OCI-LY1 (cell line): Measurements from ENCODE around the gene TSPAN32.

Experiments used
- H2AFZ ChIP-seq: fragments of 200-600 bp; sonication (generic), shearing (Covaris generic); 2 replicates; pipeline ENCODE4 v1.6.0; 2014; ENCODE audit warnings: antibody characterized with exemption, mild to moderate bottlenecking, low read length
- H3F3A ChIP-seq: fragments of 200-600 bp; sonication (generic), shearing (Covaris generic); 2 replicates; pipeline ENCODE4 v1.6.0; 2014; ENCODE audit warnings: mild to moderate bottlenecking, antibody characterized with exemption, low read length, moderate library complexity; ENCODE audit not compliant: insufficient read depth
- H3K27ac ChIP-seq: fragments of 200-600 bp; sonication (generic); 2 replicates; pipeline ENCODE4 v1.5.1; 2014; ENCODE audit warnings: low read length, mixed run types, mild to moderate bottlenecking, low read depth; ENCODE audit not compliant: poor library complexity, severe bottlenecking
- H3K27me3 ChIP-seq: fragments of 200-600 bp; sonication (generic); 2 replicates; pipeline ENCODE4 v1.6.0; 2014; ENCODE audit warnings: antibody characterized with exemption, mild to moderate bottlenecking, low read length, moderate library complexity; ENCODE audit not compliant: insufficient read depth
- H3K36me3 ChIP-seq: fragments of 200-600 bp; sonication (generic); 2 replicates; pipeline ENCODE4 v1.6.1; 2014; ENCODE audit warnings: mild to moderate bottlenecking, antibody characterized with exemption, low read length, moderate library complexity, mixed read lengths; ENCODE audit not compliant: insufficient read depth
- H3K4me1 ChIP-seq: fragments of 200-600 bp; sonication (generic); 2 replicates; pipeline ENCODE4 v1.5.1; 2014; ENCODE audit warnings: mild to moderate bottlenecking, low read length, moderate library complexity; ENCODE audit not compliant: insufficient read depth, severe bottlenecking
- H3K4me2 ChIP-seq: fragments of 200-600 bp; sonication (generic), shearing (Covaris generic); 2 replicates; pipeline ENCODE4 v1.6.1; 2014; ENCODE audit warnings: low read length
- H3K4me3 ChIP-seq: fragments of 200-600 bp; sonication (generic); 2 replicates; pipeline ENCODE4 v1.5.1; 2014; ENCODE audit warnings: low read length, low read depth, mild to moderate bottlenecking, mixed read lengths; ENCODE audit not compliant: poor library complexity, severe bottlenecking
- H3K79me2 ChIP-seq: fragments of 200-600 bp; shearing (Covaris generic); 2 replicates; pipeline ENCODE4 v1.6.1; 2016; ENCODE audit warnings: mixed run types, low read length, mixed read lengths; ENCODE audit not compliant: insufficient read depth
- H3K9ac ChIP-seq: fragments of 200-600 bp; sonication (generic), shearing (Covaris generic); 2 replicates; pipeline ENCODE4 v1.6.1; 2014; ENCODE audit warnings: mild to moderate bottlenecking, low read length, mixed read lengths
- H3K9me2 ChIP-seq: fragments of 200-600 bp; sonication (generic), shearing (Covaris generic); 2 replicates; pipeline ENCODE4 v1.6.1; 2014; ENCODE audit warnings: low read depth, mild to moderate bottlenecking, low read length, mixed read lengths
- H3K9me3 ChIP-seq: fragments of 200-600 bp; shearing (Covaris generic); 2 replicates; pipeline ENCODE4 v1.6.1; 2014; ENCODE audit warnings: low read length, mixed read lengths
- H4K20me1 ChIP-seq: fragments of 200-600 bp; sonication (generic), shearing (Covaris generic); 2 replicates; pipeline ENCODE4 v1.6.0; 2016; ENCODE audit warnings: mild to moderate bottlenecking, low read length; ENCODE audit not compliant: insufficient read depth
- EZH2 ChIP-seq: fragments of 200-600 bp; sonication (generic), shearing (Covaris generic); IDR thresholded peaks from 2 replicates; pipeline ENCODE4 v1.8.0; 2017; ENCODE audit warnings: borderline replicate concordance, mixed run types, mild to moderate bottlenecking, antibody characterized with exemption, low read length, moderate library complexity, mixed read lengths
- TF ChIP-seq, protein P1 (sequence below): fragments of 200-600 bp; sonication (generic), shearing (Covaris generic); IDR thresholded peaks from 2 replicates; pipeline ENCODE4 v1.5.1; 2017; ENCODE audit warnings: mild to moderate bottlenecking, antibody characterized with exemption, low read length, moderate library complexity, mixed read lengths

TSPAN32 gene

DNA sequence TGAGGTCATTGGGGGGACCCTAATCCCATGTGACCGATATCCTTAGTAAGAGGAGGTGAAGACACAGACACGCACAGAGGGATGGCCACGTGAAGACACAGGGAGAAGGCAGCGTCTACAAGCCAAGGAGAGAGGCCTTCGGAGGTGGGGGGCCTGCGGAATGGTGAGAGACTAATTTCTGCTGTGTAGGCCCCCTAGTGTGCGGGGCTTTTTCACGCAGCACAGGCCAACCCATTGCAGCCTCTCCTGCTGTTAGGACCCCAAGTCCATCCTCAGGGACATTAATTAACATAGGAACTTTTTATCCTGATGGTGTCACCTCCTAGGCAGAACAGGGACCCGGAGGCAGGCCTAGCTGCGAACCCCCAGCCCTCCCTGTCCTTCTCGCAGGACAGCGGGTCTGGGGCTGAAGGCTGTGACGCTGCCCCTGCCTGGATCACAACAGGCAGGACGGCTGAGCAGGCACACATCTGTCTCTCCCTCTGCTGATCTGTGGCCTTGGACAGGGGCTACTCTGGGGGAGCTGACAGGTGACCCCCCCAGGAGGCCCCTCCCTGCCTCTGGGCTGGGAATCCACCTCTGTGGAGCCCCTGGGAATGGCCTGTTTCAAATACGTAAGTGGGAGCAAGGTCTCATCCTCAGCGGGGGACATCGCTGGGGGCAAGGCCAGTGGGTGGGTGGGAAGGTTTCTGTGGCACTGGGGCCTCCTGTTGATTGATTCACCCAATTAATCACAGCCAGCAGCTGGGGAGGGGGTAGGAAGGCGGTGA, 39.3 kb upstream of the TSPAN32 start:
- H3K36me3 ChIP-seq, result no peaks in the 10 kb centered on the region
- H3K79me2 ChIP-seq, result no peaks in the 10 kb centered on the region
- no peak overlapping the region for H3K27ac ChIP-seq
- no peak overlapping the region for H3K9ac ChIP-seq
- H3K4me2 ChIP-seq, result no peak overlapping the region
- H4K20me1 ChIP-seq, result no peaks in the 10 kb centered on the region
- TF ChIP-seq, protein P1, sequence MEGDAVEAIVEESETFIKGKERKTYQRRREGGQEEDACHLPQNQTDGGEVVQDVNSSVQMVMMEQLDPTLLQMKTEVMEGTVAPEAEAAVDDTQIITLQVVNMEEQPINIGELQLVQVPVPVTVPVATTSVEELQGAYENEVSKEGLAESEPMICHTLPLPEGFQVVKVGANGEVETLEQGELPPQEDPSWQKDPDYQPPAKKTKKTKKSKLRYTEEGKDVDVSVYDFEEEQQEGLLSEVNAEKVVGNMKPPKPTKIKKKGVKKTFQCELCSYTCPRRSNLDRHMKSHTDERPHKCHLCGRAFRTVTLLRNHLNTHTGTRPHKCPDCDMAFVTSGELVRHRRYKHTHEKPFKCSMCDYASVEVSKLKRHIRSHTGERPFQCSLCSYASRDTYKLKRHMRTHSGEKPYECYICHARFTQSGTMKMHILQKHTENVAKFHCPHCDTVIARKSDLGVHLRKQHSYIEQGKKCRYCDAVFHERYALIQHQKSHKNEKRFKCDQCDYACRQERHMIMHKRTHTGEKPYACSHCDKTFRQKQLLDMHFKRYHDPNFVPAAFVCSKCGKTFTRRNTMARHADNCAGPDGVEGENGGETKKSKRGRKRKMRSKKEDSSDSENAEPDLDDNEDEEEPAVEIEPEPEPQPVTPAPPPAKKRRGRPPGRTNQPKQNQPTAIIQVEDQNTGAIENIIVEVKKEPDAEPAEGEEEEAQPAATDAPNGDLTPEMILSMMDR, result no peak
- TF ChIP-seq EZH2, result no peak
- H3K4me3 ChIP-seq, result no peak overlapping the region
- no peaks in the 10 kb centered on the region; the same call in 1 of the 2 replicates for H3K27me3 ChIP-seq
- H3K9me2 ChIP-seq, result no peaks in the 10 kb centered on the region
- no peaks in the 10 kb centered on the region for H3K9me3 ChIP-seq
- H2AFZ ChIP-seq, result no peak overlapping the region
- H3F3A ChIP-seq, result no peaks in the 10 kb centered on the region
- H3K4me1 ChIP-seq, result no peaks in the 10 kb centered on the region

DNA sequence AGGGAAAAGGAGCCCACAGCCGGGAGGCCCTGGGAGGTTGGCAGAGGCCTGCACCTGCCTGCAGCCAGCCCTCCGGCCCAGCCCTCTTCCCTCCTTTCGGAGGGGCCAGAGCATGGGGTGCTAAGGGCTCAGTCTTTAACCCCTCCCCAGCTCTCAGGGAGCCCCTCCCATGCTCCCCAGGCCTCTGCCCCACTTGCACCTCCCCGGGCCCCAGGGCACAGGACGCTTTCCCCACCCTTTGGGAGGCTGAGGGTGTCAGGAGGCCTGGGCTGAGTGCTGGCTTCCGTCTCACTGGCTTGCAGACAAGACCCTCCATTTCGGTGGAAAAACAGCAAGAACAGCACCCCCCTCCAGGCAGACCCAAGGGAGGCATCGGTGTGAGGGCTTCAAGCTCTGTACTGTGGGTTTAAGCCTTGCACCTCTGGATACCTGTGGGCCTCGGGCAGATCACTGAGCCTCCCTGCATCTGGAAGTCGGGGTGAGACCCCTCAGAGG, 38.7 kb upstream of the TSPAN32 start:
- H3K9ac ChIP-seq, result no peak overlapping the region

GRCh38 chr11:2263724-2264360, 38.0 kb upstream of the TSPAN32 start:
- H3K9me3 ChIP-seq, result no peaks in the 10 kb centered on the region
- TF ChIP-seq, protein P1, result no peak
- TF ChIP-seq EZH2, result no peak
- H3K27me3 ChIP-seq, result no peaks in the 10 kb centered on the region; the same call in 1 of the 2 replicates
- H2AFZ ChIP-seq, result no peak overlapping the region
- no peaks in the 10 kb centered on the region for H3K9me2 ChIP-seq
- no peaks in the 10 kb centered on the region for H3F3A ChIP-seq
- no peaks in the 10 kb centered on the region for H3K36me3 ChIP-seq
- no peak overlapping the region for H3K4me2 ChIP-seq
- no peaks in the 10 kb centered on the region for H3K4me1 ChIP-seq
- H3K27ac ChIP-seq, result no peak overlapping the region
- no peak overlapping the region for H3K4me3 ChIP-seq
- no peaks in the 10 kb centered on the region for H3K79me2 ChIP-seq
- no peak overlapping the region for H3K9ac ChIP-seq
- H4K20me1 ChIP-seq, result no peaks in the 10 kb centered on the region

More for the DNA sequence above, 38.7 kb upstream of the TSPAN32 start:
- H4K20me1 ChIP-seq, result no peaks in the 10 kb centered on the region
- no peak overlapping the region for H3K27ac ChIP-seq
- no peaks in the 10 kb centered on the region for H3K79me2 ChIP-seq
- no peak overlapping the region for H3K4me2 ChIP-seq
- no peaks in the 10 kb centered on the region; the same call in 1 of the 2 replicates for H3K27me3 ChIP-seq
- H3K9me2 ChIP-seq, result no peaks in the 10 kb centered on the region
- no peak for TF ChIP-seq EZH2
- TF ChIP-seq, protein P1, result no peak
- no peaks in the 10 kb centered on the region for H3F3A ChIP-seq
- H3K36me3 ChIP-seq, result no peaks in the 10 kb centered on the region
- no peaks in the 10 kb centered on the region for H3K4me1 ChIP-seq
- H3K9me3 ChIP-seq, result no peaks in the 10 kb centered on the region
- no peak overlapping the region for H3K4me3 ChIP-seq
- no peak overlapping the region for H2AFZ ChIP-seq
